GM19452 (cell line): ENCODE data around the gene KIF26B.

Source experiments
- ATAC-seq: cut with Tn5 transposase; IDR thresholded peaks from one replicate; pipeline ENCODE4 v1.9.1; 2021; ENCODE audit not compliant: unreplicated experiment

KIF26B gene

DNA sequence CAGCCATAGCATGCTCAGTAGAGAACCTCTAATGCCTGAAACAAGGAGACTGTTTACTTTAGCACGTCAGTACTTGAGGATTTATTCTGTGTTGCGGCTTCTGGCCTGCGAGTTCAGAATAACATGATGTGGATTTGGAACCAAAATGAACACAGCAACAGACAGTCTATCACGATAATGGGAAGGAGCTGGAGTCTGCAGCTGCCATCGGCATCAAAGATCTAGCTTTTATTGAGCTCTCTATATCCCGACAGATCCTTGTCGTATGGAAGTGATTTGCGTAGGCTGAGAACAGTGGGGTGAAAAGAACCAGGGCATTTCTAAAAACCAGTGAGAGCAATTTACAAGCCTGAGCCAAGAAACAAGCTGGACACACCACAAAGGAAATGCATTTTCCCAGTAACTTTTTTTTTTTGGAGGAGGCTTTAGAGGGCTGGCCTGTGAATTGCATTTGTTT lies 294.2 kb downstream of the KIF26B start:
- no peak for ATAC-seq

DNA sequence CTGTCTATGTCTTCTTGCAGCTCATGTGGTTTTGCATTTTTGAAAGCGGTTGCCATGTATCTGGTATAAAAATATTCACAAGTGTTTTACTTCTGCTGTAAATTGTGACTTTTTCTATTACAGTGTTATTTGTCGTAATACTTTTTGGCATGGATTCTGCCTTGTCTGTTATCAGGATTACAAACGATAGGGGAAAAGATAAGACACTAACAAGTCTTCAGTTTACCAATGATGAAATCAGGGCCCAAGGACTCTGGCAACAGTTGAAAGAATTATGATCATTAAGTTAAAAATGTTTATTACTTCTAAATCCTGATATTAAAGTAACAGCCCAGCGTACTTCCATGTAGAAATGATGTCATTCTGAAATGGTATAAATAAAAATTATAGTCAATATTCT lies 298.8 kb downstream of the KIF26B start:
- no peak for ATAC-seq

DNA sequence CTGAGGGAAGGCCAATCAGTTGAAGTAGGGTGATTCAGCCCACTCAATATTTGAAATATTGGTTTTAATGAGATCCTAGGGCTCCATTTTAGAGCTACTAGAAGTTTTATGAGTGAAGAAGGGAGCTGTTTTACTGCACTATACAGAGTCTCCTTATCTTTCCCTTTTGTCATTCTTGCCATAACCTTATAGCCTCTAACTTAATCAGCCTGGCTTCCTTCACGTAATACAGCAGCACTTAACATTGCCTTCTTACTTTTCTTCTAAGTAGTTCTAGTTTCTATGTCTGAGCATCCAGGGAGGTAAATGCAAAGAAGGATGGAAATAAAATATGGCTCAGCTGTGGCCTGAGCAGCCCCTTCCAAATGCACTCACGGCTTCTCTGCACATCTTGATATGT lies 299.3 kb downstream of the KIF26B start:
- no peak for ATAC-seq

DNA sequence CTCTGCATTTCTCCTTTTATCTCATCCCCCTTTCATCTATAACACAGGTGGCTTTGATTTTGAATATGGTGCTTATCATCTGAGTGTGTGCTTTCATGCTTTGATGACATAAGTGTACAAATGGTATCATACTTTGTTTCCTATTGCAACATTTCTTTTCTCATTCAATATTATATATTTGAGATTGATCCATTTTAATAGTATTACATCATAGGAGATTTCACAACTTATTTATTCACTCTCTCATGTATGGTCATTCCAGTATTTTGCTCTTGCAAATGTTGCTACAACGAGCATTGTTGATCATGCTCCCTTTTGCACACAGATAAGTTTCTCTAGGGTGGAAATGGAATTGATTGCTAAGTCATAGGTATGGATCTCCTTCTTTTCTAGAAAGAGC lies 302.8 kb downstream of the KIF26B start:
- ATAC-seq = no peak

DNA sequence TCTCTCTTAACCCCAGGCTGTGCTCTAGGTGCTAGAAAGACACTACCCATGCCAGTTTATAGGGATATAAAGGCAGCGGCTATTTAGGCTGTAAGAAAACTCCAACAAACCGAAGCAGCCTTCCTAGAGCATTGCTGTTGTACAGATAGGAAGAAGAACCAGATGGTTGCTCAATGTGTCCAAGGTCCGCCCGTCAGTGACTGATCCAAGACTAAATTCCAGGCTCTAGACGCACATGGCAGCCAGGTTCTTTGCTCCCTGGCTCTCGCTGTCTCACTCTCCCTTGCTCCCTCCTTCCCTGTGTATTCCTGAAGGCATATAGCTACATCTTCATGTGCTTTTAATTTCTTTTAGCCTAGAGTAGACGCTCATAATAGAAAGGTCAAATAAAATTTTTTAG lies 303.4 kb downstream of the KIF26B start:
- no peak for ATAC-seq

DNA sequence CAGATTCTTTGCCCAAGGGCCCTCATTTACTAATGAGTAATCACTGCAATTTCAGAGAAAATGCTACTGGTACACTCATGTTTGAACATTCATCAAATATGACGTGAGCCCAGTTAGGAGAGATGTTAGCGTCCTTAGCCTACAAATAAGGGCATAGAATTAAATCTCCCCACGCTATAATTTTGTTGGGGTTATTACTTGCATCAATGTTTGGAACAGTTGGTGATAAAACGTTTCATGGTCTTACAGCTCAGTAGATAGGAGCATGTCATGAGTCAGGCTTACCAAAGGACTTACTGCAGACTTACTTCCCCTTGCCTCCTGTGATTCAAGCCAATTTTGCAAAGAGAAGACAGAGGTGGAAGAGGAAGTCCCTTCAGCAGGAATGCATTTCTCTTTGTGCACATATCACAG lies 304.0 kb downstream of the KIF26B start:
- ATAC-seq = no peak

DNA sequence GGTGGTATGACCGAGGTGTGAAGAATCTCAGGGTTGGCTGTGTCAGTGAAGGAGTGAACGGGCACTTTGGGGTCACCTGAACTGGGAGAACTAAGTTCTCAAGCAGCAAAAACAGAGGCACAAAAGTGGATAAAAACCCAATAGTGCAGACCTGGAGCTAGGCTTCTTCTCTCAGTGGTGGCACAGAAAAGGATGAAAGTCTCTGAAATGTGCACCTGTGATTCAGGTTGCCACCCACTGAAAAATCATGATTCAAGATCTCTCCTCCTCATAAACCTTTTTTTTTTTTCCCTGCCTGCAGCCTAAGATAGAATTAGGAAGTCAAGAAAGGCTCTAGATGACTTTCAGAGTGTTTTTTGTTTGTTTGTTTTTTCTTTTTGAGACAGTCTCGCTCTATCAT lies 304.8 kb downstream of the KIF26B start:
- ATAC-seq = no peak

DNA sequence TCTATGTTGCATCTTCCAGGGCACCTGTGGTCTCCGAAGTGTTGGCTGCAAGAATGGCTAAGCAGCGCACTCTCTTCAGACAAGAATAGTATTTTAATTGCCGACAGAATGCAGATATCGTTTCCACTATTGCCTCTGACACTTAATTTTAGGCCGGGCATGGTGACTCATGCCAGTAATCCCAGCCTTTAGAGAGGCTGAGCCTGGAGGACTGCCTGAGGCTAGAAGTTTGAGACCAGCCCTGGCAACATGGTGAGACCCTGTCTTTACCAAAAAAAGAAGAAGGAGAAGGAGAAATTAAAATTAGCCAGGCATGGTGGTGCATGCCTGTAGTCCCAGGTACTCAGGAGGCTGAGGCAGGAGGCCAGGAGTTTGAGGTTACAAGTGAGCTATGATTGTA lies 306.9 kb downstream of the KIF26B start:
- no peak for ATAC-seq

DNA sequence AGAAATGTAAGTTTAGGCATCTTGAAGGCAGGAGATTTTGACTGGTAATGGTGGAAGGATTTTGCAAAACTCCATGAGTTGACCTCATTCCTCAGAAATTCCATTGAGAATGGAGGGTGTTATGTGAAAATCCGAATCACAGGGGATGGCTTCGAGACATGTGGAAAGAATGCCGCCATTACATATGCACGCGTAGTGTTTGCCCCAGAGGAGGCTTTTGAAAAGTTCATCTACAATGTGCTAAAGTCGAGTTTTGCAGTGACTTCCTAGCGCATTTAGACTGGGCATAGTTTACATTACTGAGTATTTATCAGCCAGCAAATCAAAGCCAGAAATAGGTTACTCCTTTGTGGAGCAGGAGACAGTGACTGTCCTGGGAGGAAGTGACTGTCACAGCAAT lies 307.4 kb downstream of the KIF26B start:
- ATAC-seq = no peak

DNA sequence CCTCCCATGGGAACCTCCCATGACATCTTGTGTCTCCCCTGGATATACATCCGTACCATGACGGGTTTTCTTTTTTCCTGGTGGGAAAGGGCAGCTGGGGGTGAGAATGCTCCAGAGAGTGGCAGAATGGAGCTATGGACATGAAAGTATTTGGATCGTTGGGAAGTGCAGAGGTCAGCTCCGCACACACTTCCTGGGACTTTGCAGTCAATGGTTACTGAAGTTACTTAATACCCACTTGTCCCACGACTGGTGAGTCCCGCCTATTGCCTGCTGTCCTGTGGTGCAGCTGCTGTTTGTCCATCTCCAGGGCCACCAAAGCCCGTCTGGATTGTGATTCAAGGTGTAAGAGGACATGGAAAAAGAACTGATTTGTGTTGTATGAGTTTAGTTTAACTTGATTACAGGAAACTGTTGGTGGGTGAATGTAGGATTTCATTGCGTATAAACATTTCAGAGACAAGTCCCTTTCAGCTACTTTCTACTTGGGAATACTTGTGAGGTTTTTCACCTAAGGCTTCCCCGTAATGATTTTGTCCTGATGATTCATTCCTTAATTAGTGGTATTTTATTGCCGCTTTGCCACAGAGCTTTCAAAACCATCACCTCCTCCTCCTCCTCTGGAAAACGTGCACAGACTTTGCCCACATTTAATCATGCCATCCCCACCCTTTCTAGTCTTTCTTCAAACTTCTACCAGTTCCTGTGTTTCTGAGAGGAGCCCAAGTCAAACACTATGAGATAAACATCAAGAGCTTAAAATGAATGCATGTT lies 308.8 kb downstream of the KIF26B start:
- ATAC-seq = no peak

DNA sequence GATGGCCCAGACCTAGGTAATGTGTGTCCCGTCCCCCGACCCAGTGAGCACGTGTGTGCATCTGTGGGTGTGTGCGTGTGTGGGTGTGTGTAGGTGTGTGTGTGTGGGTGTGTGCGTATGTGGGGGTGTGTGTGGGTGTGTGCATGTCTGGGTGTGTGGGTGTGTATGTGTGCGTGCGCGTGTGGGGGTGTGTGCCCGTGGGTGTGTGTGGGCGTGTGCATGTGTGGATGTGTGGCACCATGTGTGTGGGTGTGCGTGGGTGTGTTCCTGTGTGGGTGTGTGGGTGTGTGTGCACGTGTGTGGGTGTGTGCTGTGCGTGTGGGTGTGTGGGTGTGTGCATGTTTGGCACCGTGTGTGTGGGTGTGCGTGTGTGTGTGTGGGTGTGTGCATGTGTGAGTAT lies 309.5 kb downstream of the KIF26B start:
- ATAC-seq = no peak

DNA sequence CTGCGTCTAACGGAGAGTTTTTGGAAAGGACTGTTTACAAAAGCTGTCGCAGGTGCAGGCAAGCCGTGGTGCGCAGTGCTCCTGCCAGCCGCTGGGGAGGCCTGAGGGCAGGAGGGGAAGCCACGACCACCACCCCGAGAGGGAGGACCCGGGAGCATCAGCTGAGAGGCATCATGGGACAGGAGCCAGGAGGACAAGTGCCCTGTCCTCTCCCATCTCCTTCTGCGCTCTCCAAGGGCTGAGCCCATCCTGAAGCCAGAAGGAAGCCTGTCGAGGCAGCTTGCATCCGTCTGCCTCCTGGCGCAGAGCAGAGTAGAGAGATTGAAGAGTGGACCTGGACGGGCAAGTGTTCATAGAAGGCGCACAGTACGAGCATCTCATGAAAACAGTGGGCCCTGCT lies 310.9 kb downstream of the KIF26B start:
- no peak for ATAC-seq

DNA sequence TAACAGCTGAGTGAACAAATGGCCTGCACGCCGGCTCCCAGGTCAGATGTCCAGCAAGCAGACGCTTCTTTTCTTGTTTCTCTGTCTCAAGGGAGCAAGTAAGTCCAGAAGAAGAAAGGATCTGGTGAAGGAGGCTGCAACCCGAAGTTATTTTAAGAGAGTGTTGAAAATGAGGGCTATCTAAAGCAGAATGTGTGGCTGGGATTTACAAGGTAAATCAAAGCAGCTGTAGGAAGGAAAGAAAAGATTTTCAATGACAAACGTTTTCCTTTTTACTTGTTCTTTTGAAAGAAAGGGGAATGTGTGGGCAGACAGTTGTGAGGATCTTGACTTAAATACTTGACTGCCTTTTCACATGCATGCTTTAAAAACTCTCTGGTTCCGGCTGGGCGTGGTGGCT lies 311.5 kb downstream of the KIF26B start:
- ATAC-seq = no peak

DNA sequence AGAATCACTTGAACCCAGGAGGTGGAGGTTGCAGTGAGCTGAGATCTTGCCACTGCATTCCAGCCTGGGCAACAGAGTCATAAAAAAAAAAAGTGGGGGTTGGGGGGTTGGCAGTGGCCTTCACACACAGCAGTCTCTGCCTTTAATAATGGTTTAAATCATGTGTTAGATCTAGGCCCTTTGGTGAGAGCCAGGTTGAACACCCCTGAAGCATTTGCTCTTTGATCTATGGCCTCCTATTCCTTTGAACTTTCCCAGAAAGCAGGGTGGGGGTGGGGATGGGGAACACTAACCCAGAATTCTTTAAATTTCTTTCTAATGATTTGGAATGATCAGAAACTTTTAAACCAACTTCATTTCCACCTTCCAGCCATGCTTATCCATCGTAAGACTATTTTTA lies 313.0 kb downstream of the KIF26B start:
- ATAC-seq = no peak

DNA sequence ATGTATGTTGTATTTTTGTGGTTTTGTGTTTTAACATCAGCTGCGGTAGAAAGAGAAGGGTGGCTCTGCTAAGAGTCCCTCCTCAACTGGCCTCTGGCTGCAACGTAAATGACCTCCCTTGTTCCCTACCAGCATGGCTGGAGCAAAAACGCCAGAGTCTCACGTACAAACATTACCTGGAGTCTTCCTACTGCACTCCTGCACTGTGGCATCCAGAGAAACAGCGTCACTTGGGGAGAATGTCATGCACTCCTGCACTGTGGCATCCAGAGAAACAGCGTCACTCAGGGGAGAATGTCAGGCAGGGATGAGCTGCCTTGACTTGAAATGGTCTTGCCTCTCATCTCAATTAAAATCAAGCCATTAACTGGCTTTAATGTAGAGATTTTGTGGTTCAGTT lies 314.2 kb downstream of the KIF26B start:
- no peak for ATAC-seq

DNA sequence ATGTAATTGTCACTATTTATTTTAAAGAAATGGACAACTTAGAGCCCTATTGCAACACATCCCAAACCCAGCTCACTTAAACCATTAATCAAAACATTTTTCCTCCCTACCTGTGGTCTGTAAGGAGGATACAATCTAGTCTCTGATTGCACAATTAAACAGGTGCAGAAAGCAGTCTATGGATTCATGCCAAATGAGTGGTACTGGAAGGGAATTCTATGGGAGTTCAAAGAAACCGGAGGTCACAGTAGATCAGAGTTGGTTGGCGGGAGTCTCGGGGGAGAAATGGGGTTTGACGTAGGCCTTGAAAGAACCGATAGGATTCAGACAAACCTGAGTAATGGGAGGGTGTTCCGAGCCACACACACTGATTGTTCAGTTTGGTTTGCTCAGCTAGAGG lies 314.9 kb downstream of the KIF26B start:
- ATAC-seq = no peak

DNA sequence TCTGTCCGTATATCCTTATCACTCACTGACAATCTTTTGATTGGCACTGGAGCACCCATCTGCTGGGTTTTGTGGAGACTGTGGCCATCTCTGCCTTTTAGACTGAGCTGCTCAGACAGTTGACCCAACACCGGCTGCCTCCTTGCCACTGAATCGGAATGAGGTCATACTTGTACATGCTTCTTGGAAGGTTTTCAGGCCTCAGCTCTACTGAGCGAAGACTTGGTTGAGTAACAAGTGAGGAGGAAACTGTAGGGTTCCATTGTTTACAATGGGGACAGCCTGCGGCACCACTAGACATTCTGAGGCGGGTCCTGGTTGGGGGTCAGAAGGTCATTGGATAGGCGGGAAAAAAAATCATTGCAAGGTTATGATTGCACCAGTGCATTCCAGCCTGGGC lies 320.3 kb downstream of the KIF26B start:
- ATAC-seq = no peak

DNA sequence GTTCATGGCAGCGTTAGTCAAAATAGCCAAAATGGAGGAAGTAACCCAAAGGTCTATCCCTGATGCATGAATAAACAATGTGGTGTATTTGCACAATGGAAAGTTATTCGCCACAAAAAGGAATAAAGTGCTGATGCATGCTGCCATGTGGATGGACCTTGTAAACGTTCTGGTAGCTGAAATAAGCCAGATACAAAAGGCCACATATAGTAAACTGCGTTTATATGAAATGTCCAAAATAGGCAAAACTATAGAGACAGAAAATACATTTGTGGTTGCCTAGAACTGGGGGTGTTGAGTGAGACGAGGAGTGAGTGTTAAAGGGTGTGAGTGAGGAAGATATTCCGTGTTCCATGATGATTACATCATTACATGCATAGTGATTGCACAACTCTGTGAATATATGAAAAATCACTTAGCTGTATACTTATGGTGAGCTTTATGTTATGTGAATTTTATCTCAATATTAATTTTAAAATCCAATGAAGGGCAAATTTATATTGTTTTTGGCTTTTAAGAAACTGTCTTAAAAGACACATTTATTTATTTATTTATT lies 321.3 kb downstream of the KIF26B start:
- ATAC-seq = no peak

DNA sequence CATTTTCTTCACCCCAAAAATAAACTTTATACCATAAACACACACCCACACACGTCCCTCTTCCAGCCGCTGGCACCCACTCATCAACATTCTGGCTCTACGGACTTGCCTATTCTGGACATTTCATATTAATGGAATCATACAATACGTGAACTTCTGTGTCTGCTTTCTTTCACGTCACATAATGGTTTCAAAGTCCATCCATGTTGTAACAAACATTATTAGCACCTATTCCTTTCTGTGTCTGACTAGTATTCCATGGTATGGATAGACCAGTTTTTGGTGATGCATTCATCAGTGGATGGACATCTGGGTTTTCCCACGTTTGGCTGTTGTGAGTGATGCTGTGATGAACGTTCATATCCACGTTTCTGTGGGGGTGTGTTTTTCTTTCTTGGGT lies 323.2 kb downstream of the KIF26B start:
- ATAC-seq = no peak

DNA sequence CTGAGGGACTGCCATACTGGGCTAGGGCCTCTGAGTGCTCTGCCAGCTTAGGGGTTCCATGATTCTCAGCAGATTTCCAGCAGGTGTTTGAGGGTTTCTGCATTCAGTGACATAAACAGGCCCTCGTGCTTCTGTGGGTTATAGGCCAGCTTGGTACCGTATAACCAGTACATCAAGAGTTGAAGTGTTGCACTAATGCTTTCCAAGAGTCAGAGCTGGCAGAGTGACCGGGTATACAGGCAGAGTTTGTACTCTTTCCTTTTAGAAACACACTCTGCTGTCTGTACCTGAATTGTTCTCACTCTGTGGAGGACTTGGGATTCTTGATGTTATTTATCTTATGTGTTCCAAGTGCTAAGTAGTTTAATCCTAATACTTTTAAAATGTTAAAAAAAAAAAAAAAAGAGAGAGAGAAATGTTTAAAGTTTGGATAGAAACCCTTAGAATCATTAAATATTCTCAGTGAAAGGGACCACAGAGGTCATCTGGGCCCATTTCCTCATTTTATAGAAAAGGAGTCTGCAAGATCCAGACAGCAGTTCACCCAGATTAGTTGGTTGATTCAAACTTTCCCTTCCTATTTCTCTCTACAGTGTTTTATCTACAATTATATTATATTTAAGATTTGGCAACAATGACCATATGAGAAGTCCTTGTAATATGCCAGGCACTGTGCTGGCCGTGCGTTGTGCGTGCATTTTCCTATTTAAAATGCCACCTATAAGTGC lies 325.8 kb downstream of the KIF26B start:
- no peak for ATAC-seq

DNA sequence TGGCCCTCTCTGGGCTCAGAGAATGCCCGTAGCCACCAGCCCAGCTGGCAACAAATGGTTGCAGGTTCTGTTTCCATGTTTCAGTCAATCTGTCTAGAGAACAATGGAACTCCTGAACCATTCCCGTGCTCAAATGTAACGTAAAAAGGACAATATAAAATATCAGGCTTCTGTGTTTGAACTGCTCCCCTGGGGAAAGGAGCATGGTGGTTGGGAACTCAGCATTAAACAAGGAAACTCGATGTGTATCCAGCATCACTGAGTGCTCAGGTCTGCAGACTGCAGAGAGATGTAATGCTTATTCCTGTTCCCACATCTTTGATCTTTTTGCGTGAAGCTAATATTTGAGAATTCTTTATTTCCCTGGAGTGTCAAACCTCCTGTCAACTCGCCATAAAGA lies 326.5 kb downstream of the KIF26B start:
- ATAC-seq = no peak

DNA sequence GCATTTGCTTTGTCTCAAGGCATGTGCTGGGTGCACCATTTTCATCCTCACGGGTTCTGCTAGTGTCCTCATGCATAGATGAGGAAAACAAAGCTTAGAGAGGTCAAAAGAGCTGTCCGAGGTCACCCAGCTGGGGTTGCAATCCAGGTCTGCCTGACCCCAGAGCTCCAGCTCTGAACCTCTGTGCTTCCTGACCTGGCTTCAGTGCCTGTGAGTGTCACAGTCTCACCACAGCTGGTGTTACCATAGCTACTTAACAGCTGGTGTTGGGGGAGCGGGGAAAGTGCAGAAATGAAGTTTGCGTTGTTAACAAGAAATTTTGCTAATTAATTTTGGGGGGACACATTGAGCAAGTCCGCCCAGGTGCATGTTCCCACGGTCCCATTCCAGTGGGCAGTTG lies 328.5 kb downstream of the KIF26B start:
- ATAC-seq = no peak
